ENCODE data around the gene MACROD1. TPM values are rescaled to one million over a fixed set of nuclear protein-coding genes. Genes with fewer than 3 reads are reported as not detected.
"Not testable (repeated sequence)": the region's sequence is repeated elsewhere in the genome, so short reads cannot be mapped to it uniquely, and the experiment has no call there.

Gene MACROD1
- polyA plus RNA-seq, 2 donors, result 25.6 to 75.6 TPM

DNA sequence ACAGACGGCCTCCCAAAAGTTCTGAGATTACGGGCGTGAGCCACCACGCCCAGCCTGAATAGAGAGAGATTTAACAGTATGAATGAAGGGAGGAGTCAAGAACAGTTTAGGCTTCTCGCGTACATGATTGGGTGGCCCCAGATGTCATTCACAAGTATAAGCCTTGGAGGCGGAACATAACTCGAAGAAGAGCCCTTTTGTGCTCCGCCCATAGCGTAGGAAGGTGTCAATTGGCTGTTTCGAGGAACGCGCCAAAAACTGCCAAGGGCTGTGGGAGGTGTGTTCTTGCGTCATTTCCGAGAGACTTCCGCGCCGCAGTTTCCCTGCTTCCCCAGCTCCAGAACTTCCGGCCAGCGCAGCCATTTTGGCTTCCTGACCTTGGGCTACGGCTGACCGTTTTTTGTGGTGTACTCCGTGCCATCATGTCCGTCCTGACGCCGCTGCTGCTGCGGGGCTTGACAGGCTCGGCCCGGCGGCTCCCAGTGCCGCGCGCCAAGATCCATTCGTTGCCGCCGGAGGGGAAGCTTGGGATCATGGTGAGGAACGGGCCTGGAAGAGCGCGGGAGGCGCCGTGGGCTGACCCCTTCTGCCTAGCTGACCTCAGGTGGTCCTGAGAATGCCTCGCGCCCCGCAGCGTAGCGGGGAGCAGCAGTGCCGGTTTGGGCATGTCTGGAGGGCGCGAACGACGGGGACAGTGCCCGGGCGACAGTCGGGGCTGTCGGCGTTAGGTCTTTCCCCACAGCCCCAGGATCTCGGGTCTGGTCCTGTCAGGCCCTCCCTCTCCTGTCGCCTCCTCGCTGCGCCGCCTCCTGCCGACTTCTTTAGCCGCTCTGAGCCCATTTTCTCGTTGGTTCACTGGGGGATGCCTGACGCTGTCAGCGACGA lies 191.4 kb downstream of the MACROD1 start, which contains the start of gene COX8A:
COX8A (plus strand) TSS at position 362 of the 885 bp plus-strand sequence; CDS start at position 423, 61 bp downstream.
- Histone ChIP-seq H3K36me3 (ENCODE audit: control insufficient read depth in 2 of 2, insufficient read depth in 2 of 2, low read length in 1 of 2) (peaks cover 0 to 11% of the 10 kb centered on the region in 2 donors), H3K4me3 (ENCODE audit: low read depth in 1 of 2, low read length in 2 of 2) (peak within 1 kb of the TSS; percentile 92 to 99), H3K9me3 (ENCODE audit: control insufficient read depth in 2 of 2, insufficient read depth in 1 of 2, low read depth in 1 of 2, low read length in 1 of 2) (no peaks in the 10 kb centered on the region), H3K4me1 (ENCODE audit: control insufficient read depth in 2 of 2, insufficient read depth in 2 of 2, low read length in 1 of 2) (peaks cover 10 to 14% of the 10 kb centered on the region in 2 donors), H3K27ac (ENCODE audit: low read depth in 2 of 2, low read length in 1 of 2) (peak within 1 kb of the TSS; percentile 98 to 100), H3K27me3 (ENCODE audit: control insufficient read depth in 1 of 2, insufficient read depth in 2 of 2, low read length in 2 of 2) (no peaks in the 10 kb centered on the region)
- 0% methylated on average over 67 of the region's 67 CpGs for WGBS, 2 donors

DNA sequence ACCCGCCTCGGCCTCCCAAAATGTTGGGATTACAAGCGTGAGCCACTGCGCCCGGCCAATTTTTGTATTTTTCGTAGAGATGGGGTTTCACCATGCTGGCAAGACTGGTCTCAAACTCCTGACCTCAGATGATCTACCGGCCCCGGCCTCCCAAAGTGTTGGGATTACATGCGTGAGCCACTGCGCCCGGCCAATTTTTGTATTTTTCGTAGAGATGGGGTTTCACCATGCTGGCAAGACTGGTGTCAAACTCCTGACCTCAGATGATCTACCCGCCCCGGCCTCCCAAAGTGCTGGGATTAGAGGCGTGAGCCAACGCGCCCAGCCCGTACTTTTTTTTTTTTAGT lies 192.0 kb downstream of the MACROD1 start:
- Histone ChIP-seq H3K36me3 (ENCODE audit: control insufficient read depth in 2 of 2, insufficient read depth in 2 of 2, low read length in 1 of 2) (peaks cover 0 to 10% of the 10 kb centered on the region in 2 donors), H3K4me1 (ENCODE audit: control insufficient read depth in 2 of 2, insufficient read depth in 2 of 2, low read length in 1 of 2) (peaks cover 10 to 11% of the 10 kb centered on the region in 2 donors), H3K27ac (ENCODE audit: low read depth in 2 of 2, low read length in 1 of 2) (peak overlapping the region in 1 of 2 donors; percentile 7)
- H3K4me3 ChIP-seq (ENCODE audit: low read depth in 1 of 2, low read length in 2 of 2); H3K27me3 ChIP-seq (ENCODE audit: control insufficient read depth in 1 of 2, insufficient read depth in 2 of 2, low read length in 2 of 2); H3K9me3 ChIP-seq (ENCODE audit: control insufficient read depth in 2 of 2, insufficient read depth in 1 of 2, low read depth in 1 of 2, low read length in 1 of 2): not testable (repeated sequence)
- WGBS, 2 donors, result 66% methylated on average over 18 of the region's 18 CpGs

DNA sequence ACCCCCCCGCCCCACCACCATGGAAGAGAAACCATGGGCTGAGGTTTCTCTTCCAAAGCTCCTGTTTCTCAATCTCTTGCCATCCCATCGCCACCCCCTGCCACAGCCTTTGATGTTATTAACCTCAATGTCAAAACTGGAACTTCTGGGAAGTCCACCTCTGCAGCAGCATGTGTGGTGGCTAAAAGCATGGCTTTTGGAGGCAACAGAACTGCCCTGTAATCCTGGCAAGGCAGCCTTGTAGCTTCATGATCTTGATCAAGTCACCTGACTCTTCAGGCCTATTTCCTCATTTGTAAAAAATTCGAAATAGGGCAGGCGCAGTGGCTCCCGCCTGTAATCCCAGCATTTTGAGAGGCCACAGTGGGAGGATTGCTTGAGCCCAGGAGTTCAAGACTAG lies 195.0 kb downstream of the MACROD1 start:
- no peak overlapping the region for H3K4me3 ChIP-seq (ENCODE audit: low read depth in 1 of 2, low read length in 2 of 2)
- 69 to 76% methylated on average over 5 of the region's 5 CpGs for WGBS, 2 donors
- H3K4me1 ChIP-seq (ENCODE audit: control insufficient read depth in 2 of 2, insufficient read depth in 2 of 2, low read length in 1 of 2), result peaks cover under 1 to 2% of the 10 kb centered on the region in 2 donors
- no peaks in the 10 kb centered on the region for H3K36me3 ChIP-seq (ENCODE audit: control insufficient read depth in 2 of 2, insufficient read depth in 2 of 2, low read length in 1 of 2)
- H3K27ac ChIP-seq (ENCODE audit: low read depth in 2 of 2, low read length in 1 of 2), result no peak overlapping the region
- no peaks in the 10 kb centered on the region for H3K27me3 ChIP-seq (ENCODE audit: control insufficient read depth in 1 of 2, insufficient read depth in 2 of 2, low read length in 2 of 2)
- no peaks in the 10 kb centered on the region for H3K9me3 ChIP-seq (ENCODE audit: control insufficient read depth in 2 of 2, insufficient read depth in 1 of 2, low read depth in 1 of 2, low read length in 1 of 2)

DNA sequence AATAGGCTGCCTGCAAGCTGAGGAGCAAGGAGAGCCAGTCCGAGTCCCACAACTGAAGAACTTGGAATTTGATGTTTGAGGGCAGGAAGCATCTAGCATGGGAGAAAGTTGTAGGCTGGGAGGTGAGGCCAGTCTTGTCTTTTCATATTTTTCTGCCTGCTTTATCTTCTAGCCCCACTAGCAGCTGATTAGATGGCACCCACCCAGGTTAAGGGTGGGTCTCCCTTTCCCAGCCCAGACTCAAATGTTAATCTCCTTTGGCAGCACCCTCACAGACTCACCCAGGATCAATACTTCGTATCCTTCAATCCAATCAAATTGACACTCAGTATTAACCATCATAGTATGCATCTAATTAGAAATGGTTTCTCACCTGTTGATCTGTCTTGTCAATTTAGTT lies 196.5 kb downstream of the MACROD1 start:
- no peaks in the 10 kb centered on the region for H3K36me3 ChIP-seq (ENCODE audit: control insufficient read depth in 2 of 2, insufficient read depth in 2 of 2, low read length in 1 of 2)
- no peaks in the 10 kb centered on the region for H3K27me3 ChIP-seq (ENCODE audit: control insufficient read depth in 1 of 2, insufficient read depth in 2 of 2, low read length in 2 of 2)
- H3K9me3 ChIP-seq (ENCODE audit: control insufficient read depth in 2 of 2, insufficient read depth in 1 of 2, low read depth in 1 of 2, low read length in 1 of 2), result no peaks in the 10 kb centered on the region
- H3K4me3 ChIP-seq (ENCODE audit: low read depth in 1 of 2, low read length in 2 of 2), result no peak overlapping the region
- no peaks in the 10 kb centered on the region for H3K4me1 ChIP-seq (ENCODE audit: control insufficient read depth in 2 of 2, insufficient read depth in 2 of 2, low read length in 1 of 2)
- 71 to 79% methylated on average over 2 of the region's 2 CpGs for WGBS, 2 donors
- H3K27ac ChIP-seq (ENCODE audit: low read depth in 2 of 2, low read length in 1 of 2), result no peak overlapping the region

DNA sequence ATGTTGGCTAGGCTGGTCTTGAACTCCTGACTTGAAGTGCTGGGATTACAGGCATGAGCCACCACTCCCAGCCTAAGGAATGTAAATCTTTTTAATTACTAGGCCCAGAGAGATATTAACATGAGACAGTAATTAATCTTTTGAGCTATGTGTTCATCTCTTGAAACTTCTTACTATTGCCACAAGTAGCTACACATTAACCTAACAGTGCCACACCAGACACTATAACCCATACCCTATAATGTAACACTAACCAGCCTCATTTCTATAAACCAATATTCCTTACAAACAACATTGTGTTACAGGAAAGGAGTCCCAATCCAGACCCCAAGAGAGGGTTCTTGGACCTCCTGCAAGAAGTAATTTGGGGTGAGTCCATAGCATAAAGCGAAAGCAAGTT lies 199.5 kb downstream of the MACROD1 start:
- Histone ChIP-seq H3K9me3 (ENCODE audit: control insufficient read depth in 2 of 2, insufficient read depth in 1 of 2, low read depth in 1 of 2, low read length in 1 of 2) (no peaks in the 10 kb centered on the region), H3K36me3 (ENCODE audit: control insufficient read depth in 2 of 2, insufficient read depth in 2 of 2, low read length in 1 of 2) (no peaks in the 10 kb centered on the region), H3K27me3 (ENCODE audit: control insufficient read depth in 1 of 2, insufficient read depth in 2 of 2, low read length in 2 of 2) (no peaks in the 10 kb centered on the region), H3K27ac (ENCODE audit: low read depth in 2 of 2, low read length in 1 of 2) (no peak overlapping the region), H3K4me3 (ENCODE audit: low read depth in 1 of 2, low read length in 2 of 2) (no peak overlapping the region), H3K4me1 (ENCODE audit: control insufficient read depth in 2 of 2, insufficient read depth in 2 of 2, low read length in 1 of 2) (peaks cover 0 to 5% of the 10 kb centered on the region in 2 donors)
- 96 to 98% methylated on average over 1 of the region's 1 CpG for WGBS, 2 donors

DNA sequence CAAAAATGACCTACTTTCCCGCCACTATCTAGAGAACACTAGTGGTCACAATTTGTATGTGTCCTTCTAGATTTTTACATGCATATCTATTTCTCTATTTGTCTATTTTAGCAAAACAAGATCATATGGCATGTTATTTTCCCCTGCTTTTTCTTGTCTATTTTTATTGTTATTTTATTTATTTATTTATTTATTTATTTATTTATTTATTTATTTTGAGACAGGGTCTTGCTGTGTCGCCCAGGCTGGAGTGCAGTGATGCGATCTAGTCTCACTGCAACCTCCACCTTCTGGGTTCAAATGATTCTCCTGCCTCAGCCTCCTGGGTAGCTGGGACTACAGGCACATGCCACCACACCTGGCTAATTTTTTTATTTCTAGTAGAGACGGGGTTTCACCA lies 202.0 kb downstream of the MACROD1 start:
- not testable (repeated sequence) for H3K9me3 ChIP-seq (ENCODE audit: control insufficient read depth in 2 of 2, insufficient read depth in 1 of 2, low read depth in 1 of 2, low read length in 1 of 2); H3K27ac ChIP-seq (ENCODE audit: low read depth in 2 of 2, low read length in 1 of 2); H3K36me3 ChIP-seq (ENCODE audit: control insufficient read depth in 2 of 2, insufficient read depth in 2 of 2, low read length in 1 of 2); H3K27me3 ChIP-seq (ENCODE audit: control insufficient read depth in 1 of 2, insufficient read depth in 2 of 2, low read length in 2 of 2); H3K4me3 ChIP-seq (ENCODE audit: low read depth in 1 of 2, low read length in 2 of 2)
- peaks cover 0 to 11% of the 10 kb centered on the region in 2 donors for H3K4me1 ChIP-seq (ENCODE audit: control insufficient read depth in 2 of 2, insufficient read depth in 2 of 2, low read length in 1 of 2)
- 95% methylated on average over 4 of the region's 4 CpGs for WGBS, 2 donors

DNA sequence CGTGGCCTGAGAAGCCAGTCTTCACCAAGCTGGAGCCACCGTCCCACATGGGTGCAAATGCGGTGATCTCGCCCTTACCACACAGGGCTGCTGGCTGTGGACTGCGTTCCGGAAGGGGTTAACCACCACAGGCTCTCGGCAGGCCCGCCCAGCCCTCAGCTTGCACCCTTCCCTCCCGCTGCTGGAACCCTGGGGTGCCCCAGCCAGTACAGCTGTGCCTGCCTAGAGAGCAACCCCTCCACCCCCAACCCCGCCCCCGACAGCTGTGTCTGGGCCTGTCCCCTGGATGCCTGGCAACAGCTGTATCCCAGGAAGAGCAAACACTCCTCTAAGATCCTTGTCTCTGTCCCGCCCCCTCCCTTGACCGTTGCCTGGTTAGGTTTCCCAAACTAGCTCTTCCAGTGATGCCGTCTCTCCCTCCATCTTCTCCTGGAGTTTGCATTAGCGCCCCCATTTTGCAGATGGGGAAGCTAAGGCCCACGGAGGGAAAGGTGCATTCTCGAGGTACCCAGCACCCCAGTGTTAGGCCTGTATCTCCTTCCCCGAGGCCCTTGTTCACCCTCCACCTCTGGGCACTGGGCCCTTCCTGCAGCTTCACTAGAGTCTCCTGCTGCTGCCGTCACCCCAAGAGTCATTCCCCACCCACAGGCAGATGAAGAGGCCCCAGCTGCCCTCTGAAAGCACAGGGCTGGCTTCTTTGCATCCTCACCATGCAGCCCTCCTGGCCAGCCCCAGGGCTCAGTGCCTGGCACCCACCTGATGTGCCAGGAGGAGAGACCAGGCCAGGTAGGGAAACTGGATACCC lies 204.1 kb downstream of the MACROD1 start:
- 22 to 32% methylated on average over 18 to 19 of the region's 19 CpGs for WGBS, 2 donors
- no peaks in the 10 kb centered on the region for H3K36me3 ChIP-seq (ENCODE audit: control insufficient read depth in 2 of 2, insufficient read depth in 2 of 2, low read length in 1 of 2)

DNA sequence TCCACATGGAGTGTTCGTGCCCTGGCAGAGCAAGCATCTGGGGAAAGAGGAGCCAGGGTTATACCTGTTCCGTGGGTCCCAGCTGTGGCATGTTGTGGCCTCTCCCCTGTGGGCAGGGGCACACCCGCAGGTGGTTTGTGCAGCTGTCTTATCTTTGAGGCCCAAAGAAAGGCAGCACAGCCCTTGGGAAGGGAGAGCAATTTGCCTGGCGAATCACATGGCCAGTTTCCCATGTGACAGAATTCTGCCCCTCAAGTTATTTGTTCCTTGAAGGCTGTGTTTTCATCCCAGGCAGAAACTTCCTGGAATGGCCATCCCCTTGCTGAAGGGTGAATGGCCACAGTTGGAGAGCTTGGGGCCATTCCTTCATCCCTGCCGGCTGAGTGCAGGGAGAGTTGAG lies 207.9 kb downstream of the MACROD1 start:
- H3K9me3 ChIP-seq (ENCODE audit: control insufficient read depth in 2 of 2, insufficient read depth in 1 of 2, low read depth in 1 of 2, low read length in 1 of 2), result no peaks in the 10 kb centered on the region
- no peak overlapping the region for H3K27ac ChIP-seq (ENCODE audit: low read depth in 2 of 2, low read length in 1 of 2)
- H3K27me3 ChIP-seq (ENCODE audit: control insufficient read depth in 1 of 2, insufficient read depth in 2 of 2, low read length in 2 of 2), result no peaks in the 10 kb centered on the region
- no peak overlapping the region for H3K4me3 ChIP-seq (ENCODE audit: low read depth in 1 of 2, low read length in 2 of 2)
- H3K4me1 ChIP-seq (ENCODE audit: control insufficient read depth in 2 of 2, insufficient read depth in 2 of 2, low read length in 1 of 2), result peaks cover 0 to 15% of the 10 kb centered on the region in 2 donors
- peaks cover 8 to 18% of the 10 kb centered on the region in 2 donors for H3K36me3 ChIP-seq (ENCODE audit: control insufficient read depth in 2 of 2, insufficient read depth in 2 of 2, low read length in 1 of 2)
- WGBS, 2 donors, result 52 to 71% methylated on average over 5 of the region's 5 CpGs

More for the DNA sequence above, 204.1 kb downstream of the MACROD1 start:
- no peaks in the 10 kb centered on the region for H3K9me3 ChIP-seq (ENCODE audit: control insufficient read depth in 2 of 2, insufficient read depth in 1 of 2, low read depth in 1 of 2, low read length in 1 of 2)
- H3K4me3 ChIP-seq (ENCODE audit: low read depth in 1 of 2, low read length in 2 of 2), result no peak overlapping the region
- no peaks in the 10 kb centered on the region for H3K27me3 ChIP-seq (ENCODE audit: control insufficient read depth in 1 of 2, insufficient read depth in 2 of 2, low read length in 2 of 2)
- peaks cover 0 to 15% of the 10 kb centered on the region in 2 donors for H3K4me1 ChIP-seq (ENCODE audit: control insufficient read depth in 2 of 2, insufficient read depth in 2 of 2, low read length in 1 of 2)
- no peak overlapping the region for H3K27ac ChIP-seq (ENCODE audit: low read depth in 2 of 2, low read length in 1 of 2)

DNA sequence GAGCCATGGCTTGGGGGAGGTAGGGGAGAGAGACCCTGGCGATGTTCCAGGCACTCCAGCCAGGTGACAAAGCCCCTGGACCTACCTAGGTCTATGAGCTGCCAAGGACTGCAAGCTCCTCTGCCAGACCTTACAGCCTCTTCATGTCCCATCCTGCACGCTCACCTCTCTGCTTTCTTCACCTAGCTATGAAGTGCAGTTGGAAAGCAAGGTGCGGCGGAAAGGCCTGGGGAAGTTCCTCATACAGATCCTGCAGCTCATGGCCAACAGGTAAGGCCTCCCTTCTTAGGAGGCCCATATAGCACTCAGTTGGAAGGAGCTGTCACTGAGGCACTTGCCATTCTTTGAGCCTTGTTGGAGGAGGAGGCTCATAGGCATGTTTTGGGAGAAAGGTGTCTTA lies 213.3 kb downstream of the MACROD1 start:
- Histone ChIP-seq H3K27ac (ENCODE audit: low read depth in 2 of 2, low read length in 1 of 2) (peak overlapping the region; percentile 78 to 88), H3K4me3 (ENCODE audit: low read depth in 1 of 2, low read length in 2 of 2) (no peak overlapping the region)
- 63 to 81% methylated on average over 4 of the region's 4 CpGs for WGBS, 2 donors

More for the DNA sequence above, 213.3 kb downstream of the MACROD1 start:
- Histone ChIP-seq H3K9me3 (ENCODE audit: control insufficient read depth in 2 of 2, insufficient read depth in 1 of 2, low read depth in 1 of 2, low read length in 1 of 2) (no peaks in the 10 kb centered on the region), H3K4me1 (ENCODE audit: control insufficient read depth in 2 of 2, insufficient read depth in 2 of 2, low read length in 1 of 2) (peaks cover 0 to 9% of the 10 kb centered on the region in 2 donors), H3K36me3 (ENCODE audit: control insufficient read depth in 2 of 2, insufficient read depth in 2 of 2, low read length in 1 of 2) (peaks cover 8 to 18% of the 10 kb centered on the region in 2 donors), H3K27me3 (ENCODE audit: control insufficient read depth in 1 of 2, insufficient read depth in 2 of 2, low read length in 2 of 2) (no peaks in the 10 kb centered on the region)
